GM19023 (cell line): ENCODE measurements around the gene MESD.

Source experiments
- ATAC-seq: cut with Tn5 transposase; IDR thresholded peaks from one replicate; pipeline ENCODE4 v1.9.1; 2021; ENCODE audit warnings: mild to moderate bottlenecking, moderate library complexity; ENCODE audit not compliant: unreplicated experiment

Gene MESD

DNA sequence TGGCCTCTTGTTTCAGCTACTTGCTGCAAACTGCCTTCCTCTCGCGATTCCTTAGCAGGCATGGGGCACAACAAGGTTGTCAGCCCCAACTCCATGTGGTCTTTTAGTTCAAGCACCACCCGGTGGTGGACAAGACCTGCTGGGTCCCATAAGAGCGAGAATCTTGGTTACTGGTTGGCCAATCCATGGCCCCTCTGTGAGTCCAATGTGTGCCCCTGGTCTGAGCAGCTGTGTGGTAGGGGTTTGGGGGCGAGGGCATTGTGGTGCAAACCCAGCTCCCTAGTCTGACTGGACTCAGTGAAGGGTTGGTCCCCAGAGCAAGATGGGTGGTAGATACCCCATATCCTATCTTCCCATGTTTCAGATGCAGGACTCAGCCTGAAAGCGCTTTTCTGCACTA, 48.8 kb downstream of the MESD start:
- no peak for ATAC-seq

DNA sequence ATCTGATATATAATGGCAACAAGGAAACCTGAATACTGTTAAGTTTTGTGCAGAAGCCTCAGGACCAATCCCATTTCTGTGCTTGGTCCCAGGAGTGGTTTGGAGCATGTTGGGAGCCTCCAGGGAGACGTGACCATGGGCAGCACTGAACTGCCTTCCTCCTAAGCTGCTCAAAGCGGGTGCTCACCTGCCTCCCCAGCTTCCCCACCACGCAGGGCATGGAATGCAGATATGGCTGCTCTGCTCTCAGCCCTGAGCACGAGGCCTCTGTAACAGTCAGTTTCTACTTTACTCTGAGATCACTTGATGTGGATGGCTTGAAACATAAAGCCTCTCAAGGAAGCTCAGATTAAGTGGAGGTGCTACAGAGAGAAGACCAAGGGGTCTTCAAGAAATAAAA, 49.3 kb downstream of the MESD start:
- ATAC-seq: no peak

DNA sequence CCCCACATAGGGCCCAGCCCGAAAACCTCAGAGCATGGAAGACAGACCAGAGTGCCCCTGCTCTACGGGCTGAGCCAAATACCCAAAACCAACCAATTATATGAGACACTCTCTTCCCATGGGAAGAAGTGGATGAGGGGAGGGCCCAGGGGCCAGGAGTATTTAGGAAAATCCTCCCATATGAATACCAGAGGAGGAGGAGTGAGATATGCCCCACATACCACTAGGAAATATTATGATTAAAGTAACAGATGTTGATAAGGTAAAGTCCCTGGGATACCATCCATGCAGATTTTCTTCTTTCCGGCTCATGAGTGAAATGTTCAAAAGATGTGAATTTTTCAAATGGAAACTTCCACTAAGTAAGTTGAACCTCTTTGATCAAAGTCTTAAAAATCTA, 50.4 kb downstream of the MESD start:
- ATAC-seq: no peak

DNA sequence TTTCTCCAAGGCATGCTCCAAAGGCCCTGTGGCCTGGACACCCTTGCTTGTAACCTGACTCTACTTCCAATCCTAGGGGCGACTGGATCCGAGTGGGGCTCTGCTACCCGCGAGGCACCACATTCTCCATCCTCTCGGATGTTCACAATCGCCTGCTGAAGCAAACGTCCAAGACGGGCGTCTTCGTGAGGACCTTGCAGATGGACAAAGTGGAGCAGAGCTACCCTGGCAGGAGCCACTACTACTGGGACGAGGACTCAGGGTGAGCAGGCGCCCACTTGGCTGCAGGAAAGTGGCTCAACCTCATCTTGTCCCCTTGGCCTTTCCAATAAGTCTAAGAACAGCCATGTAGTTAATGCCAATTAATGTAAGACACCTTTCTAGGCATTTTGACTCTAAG, 51.9 kb downstream of the MESD start:
- no peak for ATAC-seq

DNA sequence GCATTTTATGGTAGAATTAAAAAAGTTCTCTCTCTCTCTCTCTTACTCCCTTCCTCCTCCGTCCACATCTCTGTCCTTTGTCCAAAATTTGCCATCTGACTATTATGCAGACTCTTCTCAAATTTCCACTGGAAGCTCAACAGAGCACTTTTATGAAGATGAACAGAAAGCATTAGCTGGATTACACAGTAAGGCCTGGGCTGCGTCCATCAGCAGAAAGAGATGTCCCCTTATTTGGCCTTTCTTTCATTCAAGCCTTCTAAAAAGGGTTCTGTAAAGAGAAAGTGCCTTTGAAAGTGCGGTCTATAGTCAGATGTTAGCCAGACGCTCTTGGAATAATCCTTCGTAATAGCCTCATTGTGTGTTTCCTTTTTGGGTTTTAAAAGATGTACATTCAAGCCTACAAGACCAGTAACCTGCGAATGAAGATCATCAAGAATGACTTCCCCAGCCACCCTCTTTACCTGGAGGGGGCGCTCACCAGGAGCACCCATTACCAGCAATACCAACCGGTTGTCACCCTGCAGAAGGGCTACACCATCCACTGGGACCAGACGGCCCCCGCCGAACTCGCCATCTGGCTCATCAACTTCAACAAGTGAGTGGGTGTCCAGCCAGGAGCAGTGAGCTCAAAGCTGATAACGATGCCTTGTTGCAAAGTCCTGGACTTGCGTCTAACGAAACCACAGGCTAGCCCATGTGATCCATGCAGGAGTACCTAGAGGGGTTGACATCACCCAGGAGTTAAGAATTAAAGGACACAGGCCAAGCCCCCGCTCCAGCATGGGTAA, 53.1 kb downstream of the MESD start:
- ATAC-seq: no peak

DNA sequence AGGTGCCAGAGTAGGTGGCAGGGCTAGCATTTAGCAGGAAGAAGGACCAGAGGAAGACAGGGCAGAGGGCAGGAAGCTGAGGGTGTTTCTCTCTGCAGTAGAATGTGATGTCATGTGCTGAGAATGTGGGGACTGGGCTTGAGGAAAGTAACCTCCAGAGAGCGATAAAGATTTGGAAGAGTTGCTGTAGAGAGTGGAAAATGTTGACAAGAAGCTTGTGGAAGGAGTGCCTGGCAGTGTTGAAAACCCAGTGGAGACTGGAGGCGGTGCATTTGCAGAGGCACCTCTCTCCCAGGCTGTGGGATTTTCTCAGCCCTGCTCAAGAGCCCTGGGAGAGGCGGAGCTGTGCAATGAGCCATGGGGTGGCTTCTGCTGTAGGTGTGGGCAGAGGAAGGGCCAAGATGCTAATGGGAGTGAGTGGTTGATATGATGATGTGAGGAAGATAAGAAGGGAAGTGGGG, 54.8 kb downstream of the MESD start:
- ATAC-seq: no peak

DNA sequence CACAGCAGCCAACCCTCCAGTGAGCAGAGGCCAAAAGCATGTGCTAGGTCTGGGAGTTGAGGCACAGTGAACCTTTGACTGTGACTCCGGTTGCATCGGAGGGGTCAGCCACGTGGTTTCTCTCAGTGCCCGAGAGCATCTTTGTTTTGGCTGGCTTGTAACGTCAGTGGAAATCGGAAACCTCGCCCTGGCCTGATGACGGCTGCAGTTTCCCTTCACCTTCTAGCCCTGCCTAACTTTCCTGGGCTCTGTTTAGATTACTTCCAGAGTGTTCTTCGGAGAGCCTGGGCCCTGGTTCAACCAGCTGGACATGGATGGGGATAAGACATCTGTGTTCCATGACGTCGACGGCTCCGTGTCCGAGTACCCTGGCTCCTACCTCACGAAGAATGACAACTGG, 56.6 kb downstream of the MESD start:
- no peak for ATAC-seq

DNA sequence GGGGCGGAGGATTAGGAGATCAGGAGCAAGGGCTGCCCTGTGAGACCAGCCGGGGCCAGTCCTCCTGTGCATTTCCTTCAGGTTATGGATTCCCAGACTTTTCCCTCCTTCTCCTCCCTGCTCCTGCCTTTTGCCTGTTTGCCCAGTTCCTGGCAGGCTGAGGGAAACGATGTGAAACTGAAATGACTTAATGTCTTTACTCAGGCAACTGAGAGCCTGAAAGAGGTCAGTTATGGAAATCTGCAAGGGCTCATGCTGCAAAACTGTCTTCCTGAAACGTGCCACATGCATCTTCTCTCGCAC, 57.2 kb downstream of the MESD start:
- ATAC-seq: no peak

DNA sequence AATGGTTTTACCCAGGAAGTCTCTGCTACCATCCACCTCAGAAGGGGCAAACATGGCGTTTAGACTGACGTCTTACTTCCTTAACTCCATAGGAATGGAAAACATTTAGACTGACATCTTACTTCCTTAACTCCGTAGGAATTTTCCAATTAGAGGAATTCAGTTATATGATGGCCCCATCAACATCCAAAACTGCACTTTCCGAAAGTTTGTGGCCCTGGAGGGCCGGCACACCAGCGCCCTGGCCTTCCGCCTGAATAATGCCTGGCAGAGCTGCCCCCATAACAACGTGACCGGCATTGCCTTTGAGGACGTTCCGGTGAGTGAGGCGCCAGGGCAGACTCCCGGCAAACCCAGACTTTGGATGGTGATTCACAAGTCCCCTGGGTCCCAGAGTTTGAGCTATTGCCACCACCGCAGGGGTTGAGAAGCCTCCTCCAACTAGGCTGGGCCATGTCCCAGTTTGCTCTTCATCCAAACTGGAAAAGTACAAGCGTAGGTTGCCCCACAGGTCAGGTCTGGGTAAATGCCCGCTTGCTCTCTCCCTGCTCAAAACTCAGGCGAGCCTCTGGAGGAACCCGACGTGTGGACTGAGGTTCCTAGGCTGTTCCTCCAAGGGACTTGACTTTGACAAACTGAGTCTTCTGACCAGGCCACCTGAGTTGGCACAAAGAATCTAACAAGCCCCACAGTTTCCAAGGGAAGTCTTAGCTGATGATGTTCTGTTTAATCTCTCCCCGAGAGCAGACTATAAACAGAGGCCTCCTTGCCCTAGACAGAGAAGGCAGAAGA, 57.7 kb downstream of the MESD start:
- ATAC-seq: no peak

DNA sequence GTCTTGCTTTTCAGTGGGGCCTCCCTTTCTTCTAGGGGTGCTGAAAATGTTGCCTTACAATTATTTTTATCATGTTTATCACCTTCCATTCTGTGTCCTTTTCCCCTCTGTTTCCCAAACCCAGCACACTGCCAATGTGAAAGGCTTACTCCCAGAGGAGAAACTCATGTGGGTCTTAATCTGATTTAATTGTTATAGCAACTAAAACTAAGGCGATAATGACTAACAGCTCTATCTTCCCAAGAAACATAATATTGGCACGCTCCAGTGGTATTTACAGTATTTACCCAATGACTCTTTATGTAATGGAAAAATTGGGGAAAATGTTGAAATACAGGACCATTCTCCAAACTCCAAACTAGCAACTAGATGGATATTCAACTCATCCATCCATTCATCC, 58.4 kb downstream of the MESD start:
- no peak for ATAC-seq

DNA sequence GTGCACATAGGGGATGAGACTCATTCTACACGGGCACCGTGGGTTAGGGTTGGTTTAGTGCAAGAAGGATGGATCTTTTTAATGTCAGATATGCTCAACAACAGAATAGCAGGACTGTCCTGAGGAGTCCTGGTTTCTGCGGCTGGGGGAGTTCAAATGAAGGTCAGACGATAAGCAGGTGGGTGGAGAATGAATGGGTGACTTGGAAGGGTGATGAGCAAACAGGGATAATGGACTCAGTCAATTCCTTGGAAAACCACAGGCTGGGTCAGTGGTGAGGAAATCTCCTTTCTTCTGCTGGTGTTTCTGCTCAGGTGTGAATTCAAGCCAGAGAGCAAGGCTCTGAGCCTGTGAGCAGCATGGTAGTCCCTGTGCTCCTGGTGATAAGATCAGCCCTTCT, 59.9 kb downstream of the MESD start:
- no peak for ATAC-seq

DNA sequence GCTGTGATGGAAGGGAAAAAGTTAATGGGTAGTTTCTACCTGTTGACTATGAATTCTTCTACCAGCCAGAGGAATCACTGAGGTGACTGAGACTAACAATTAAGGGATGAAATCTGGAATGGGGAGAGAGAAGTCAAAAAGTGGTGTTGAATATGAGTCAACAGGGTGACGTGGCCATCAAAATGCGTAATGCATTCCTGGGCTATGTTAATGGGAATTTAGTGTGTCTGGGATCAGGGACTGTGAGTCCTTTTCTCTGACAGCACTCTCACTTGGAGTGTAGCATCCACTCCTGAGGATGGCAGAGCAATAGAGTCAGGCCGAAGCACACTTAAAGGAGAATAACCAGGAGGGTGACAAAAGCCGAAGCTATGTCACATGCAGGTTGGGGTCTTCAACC, 60.4 kb downstream of the MESD start:
- ATAC-seq: no peak

DNA sequence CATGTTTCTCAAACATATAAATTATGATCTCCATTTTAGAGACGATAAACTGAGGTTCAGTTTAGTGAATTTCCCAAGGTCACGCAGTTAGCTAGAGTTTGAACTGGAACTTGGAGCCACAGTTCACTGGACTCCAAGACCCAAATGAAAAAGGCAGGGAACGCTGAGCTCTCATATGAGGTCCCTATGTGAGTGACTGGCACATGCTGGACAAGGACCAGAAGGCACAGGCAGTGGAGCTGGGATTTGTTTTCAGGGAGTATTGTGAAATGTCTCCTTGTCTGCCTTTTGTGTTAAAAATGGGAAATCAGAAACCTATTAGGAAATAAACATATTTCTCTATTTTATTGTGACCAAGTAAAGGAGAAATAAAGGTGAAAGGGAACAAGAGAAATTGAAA, 63.5 kb downstream of the MESD start:
- ATAC-seq: no peak

DNA sequence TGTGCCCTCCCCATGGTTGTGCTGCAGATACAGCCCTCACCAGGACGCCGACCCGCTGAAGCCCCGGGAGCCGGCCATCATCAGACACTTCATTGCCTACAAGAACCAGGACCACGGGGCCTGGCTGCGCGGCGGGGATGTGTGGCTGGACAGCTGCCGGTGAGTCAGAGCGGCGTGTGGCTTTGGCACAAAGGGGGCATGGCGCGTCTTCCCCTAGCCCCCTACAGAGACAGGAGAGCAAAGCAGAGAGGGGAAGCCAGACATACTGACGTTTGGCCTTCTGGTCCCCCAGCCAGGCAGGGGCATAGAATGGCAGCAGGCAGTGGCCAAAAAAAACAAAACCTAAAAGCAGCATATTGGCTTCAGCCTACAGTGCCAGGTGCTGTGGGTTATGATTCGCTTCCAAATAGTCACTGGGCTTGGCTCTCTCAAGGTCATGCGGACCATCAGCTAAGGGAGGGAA, 64.0 kb downstream of the MESD start:
- no peak for ATAC-seq

DNA sequence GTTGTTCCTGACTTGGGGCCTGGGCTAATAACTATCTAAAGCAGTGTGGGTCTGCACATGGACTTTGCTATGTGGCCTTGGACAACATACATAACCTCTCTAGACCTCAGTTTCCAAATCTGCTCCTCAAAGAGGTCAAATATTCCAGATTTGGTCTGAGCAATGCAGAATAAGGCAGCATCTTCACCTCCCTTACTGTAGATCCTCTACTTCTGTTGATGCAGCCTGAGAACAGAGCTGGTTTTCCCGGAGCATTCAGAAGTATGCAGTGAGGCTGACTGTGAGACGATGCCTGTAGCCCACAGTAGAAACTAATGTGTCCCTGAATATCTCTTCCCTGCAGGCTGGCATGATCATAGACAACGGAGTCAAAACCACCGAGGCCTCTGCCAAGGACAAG, 65.3 kb downstream of the MESD start:
- ATAC-seq: no peak

DNA sequence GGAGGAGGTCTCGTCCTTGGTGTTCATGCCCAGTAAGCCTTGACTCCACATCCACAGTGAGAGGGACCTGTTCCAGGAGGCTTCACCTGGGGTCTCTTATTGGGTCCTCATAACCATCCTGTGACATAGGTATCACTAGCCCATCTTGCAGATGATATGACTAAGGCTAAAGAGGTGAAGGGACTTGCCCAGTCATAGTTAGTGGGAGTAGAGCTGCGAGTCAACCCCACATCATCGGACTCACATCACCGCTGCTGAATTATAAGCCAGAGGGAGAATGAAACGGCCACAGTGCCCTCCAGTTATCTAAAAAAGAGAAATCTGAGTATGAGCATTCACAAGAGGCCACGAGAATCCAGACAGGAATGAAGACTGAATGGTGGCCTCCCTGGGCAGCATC, 66.0 kb downstream of the MESD start:
- ATAC-seq: no peak

DNA sequence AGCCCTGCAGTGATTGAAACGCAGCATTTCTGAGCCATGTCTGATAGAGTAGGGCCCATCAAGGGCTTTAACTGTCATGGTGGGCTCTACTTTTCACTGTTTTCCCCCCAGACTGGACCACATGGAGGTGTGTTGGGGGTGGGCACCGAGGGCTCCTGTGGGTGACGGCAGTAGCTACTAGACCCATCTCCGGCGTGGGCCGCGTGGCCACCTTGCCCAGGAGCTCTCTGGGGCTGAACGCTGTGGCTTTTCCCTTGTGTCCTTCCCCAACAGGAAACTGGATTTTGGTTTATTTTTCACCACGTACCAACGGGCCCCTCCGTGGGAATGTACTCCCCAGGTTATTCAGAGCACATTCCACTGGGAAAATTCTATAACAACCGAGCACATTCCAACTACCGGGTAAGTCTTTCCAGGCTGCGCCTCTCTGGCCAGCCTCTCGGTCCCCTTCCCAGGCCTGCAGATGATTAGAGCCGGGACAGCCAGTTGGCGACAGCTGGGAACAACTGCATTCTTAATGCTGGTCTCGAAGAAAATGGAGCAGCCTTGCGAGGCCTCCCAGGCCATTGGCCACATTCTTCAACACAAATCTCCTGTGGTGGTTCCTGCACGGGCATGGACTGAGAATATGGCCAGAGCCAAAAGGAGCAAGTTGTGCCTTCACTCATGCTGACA, 67.7 kb downstream of the MESD start:
- ATAC-seq: no peak

DNA sequence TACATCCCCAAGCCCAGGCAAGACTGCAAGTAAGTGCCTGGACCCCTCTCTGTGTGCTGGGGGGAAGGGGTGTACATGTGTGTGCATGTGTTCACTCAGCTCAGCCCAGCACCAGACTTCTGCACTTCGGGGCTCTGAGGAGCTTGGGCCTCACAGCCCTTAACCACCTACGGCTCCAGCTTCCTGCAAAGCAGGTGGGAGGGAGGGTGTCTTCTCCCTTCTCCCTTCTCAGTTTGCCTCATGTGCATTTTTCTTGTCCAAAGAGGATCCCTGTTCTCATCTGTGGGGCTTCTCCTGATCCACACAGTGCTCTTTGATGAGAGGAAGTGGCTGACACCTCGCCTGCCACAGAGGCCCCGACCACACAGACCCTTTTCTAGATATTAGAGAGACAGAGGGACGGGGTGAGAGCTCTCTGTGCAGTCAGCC, 69.3 kb downstream of the MESD start:
- ATAC-seq: no peak

DNA sequence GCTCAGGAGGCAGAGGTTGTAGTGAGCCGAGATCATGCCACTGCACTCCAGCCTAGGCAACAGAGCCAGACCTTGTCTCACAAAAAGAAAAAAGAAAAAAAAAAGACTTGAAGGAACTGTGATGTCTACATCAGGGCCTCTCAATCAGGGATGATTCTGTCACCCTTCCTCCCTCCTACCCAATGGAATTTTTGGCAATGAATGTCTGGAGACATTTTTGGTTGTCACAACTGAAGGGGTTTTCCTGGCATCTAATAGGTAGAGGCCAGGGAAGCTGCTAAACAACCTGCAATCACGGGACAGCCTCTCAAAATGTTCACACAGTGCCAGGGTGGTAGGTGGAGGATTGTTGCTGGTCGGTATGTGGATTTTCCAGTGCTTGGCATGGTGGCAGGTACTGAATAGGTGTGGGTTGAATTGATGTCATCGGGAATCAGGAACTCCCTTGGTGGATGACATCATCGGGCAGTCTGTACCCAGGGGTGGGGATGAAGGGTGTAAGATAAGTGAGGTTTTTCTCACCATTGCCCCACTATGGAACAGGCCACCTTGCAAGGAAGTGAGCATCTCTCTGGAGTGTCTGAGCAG, 71.3 kb downstream of the MESD start:
- no peak for ATAC-seq

DNA sequence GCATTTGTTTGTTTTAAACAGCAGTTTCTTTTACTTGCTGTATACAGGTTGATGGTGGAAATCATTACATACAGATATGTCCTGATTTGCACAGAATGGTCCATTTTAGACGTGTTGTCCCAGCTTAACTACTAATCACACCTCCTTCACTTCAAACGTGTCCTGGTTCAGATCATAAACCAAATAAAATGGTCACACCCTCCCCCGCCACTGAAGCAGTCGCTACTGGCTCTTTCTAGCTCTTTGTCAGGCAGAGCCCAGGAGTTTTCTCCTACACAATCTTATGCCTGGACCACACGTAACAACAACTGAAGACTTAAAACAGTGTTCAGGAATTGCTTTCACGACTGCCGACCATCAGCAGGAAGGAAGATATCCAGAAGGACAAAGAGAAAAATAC, 73.6 kb downstream of the MESD start:
- no peak for ATAC-seq

DNA sequence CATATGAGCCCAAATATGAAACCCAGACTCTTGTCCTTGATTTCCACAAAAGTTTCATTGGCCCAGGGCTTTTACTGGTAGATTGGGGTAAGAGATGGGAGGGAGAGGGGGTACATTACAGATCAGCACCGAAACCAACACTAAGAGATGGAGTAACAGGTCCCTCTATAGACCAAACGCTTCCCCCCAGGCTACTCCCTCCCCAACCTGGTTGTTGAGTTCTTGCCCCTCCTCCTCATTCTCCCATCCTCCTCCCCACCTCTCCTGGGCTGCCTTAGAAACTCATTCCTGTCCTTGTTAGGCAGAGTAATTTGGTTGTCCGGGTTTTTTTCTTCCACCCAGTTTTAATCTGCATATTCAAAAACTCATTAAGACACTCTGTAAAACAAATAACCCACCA, 74.1 kb downstream of the MESD start:
- no peak for ATAC-seq

DNA sequence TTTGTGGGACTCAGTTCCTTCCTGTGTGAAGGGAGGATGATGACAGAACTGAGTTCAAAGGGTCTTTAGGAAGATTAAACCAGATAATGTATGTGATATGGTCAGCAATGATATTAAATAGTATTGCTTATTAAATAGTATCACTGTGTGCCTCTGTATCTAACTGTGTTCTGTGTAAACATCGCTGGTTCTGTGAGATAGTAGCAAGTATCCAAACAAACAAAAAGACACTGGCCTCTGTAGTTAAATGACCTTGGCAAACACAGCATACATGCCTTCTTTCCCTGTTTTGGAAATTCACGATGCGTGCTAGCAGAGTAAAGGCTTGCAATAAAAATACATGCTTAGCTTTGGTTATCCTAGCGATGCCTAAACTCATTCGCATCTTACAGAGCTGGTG, 76.1 kb downstream of the MESD start:
- no peak for ATAC-seq
